HUES6 (cell line): ENCODE data around the gene TASOR2.

Source experiments
- H3K27ac ChIP-seq: 2 replicates; pipeline ENCODE4 v1.7.0; 2013; ENCODE audit warnings: low read depth, mild to moderate bottlenecking, low read length, inconsistent platforms
- H3K27me3 ChIP-seq: 2 replicates; pipeline ENCODE4 v1.6.1; 2013; ENCODE audit warnings: low read length; ENCODE audit not compliant: control insufficient read depth, insufficient read depth
- H3K36me3 ChIP-seq: 2 replicates; pipeline ENCODE4 v1.6.1; 2013; ENCODE audit warnings: low read length; ENCODE audit not compliant: control insufficient read depth, insufficient read depth
- H3K4me1 ChIP-seq: 2 replicates; pipeline ENCODE4 v1.6.1; 2013; ENCODE audit warnings: low read length; ENCODE audit not compliant: control insufficient read depth, insufficient read depth
- H3K4me3 ChIP-seq: 2 replicates; pipeline ENCODE4 v1.5.1; 2013; ENCODE audit warnings: low read depth, low read length
- H3K9ac ChIP-seq: one replicate; pipeline ENCODE4 v1.6.1; 2013; ENCODE audit warnings: mild to moderate bottlenecking, low read length
- H3K9me3 ChIP-seq: 2 replicates; pipeline ENCODE4 v1.6.1; 2013; ENCODE audit warnings: low read depth, low read length; ENCODE audit not compliant: control insufficient read depth, insufficient read depth

TASOR2 gene

GRCh38 chr10:5684318-5684970, at the start of gene TASOR2:
TSS of gene TASOR2 (plus strand) at chr10:5684838. CDS start at chr10:5720643, 35,805 bp downstream.
- H3K36me3 ChIP-seq = 0 out of 2 replicates have a peak, but pooled peaks cover 2% of the 10 kb centered on the region
- H3K9ac ChIP-seq = peak within 1 kb of the TSS; percentile 83
- H3K4me1 ChIP-seq = peaks cover 5% of the 10 kb centered on the region
- H3K27me3 ChIP-seq = peaks cover 17% of the 10 kb centered on the region
- H3K4me3 ChIP-seq = peak within 1 kb of the TSS; percentile 78
- H3K27ac ChIP-seq = peak within 1 kb of the TSS; percentile 21; the same call in 1 of the 2 replicates
- H3K9me3 ChIP-seq = peaks cover 6% of the 10 kb centered on the region; the same call in 1 of the 2 replicates

GRCh38 chr10:5634918-5635317, 49.7 kb upstream of the TASOR2 start:
- Histone ChIP-seq H3K9ac (no peak overlapping the region), H3K27ac (no peak overlapping the region), H3K4me3 (no peak overlapping the region), H3K36me3 (peaks cover 12% of the 10 kb centered on the region), H3K9me3 (no peaks in the 10 kb centered on the region), H3K4me1 (no peaks in the 10 kb centered on the region), H3K27me3 (no peaks in the 10 kb centered on the region)

GRCh38 chr10:5638494-5638893, 46.1 kb upstream of the TASOR2 start:
- Histone ChIP-seq H3K36me3 (peaks cover 38% of the 10 kb centered on the region), H3K4me1 (no peaks in the 10 kb centered on the region), H3K27me3 (no peaks in the 10 kb centered on the region), H3K9me3 (no peaks in the 10 kb centered on the region), H3K9ac (no peak overlapping the region), H3K4me3 (no peak overlapping the region), H3K27ac (no peak overlapping the region)

- no peak overlapping the region for H3K9ac ChIP-seq
- peaks cover 41% of the 10 kb centered on the region for H3K36me3 ChIP-seq
- no peak overlapping the region for H3K4me3 ChIP-seq
- H3K27ac ChIP-seq = no peak overlapping the region
- no peaks in the 10 kb centered on the region for H3K27me3 ChIP-seq
- H3K4me1 ChIP-seq = no peaks in the 10 kb centered on the region
- H3K9me3 ChIP-seq = no peaks in the 10 kb centered on the region
Observed at GRCh38 chr10:5639066-5639465, 45.6 kb upstream of the TASOR2 start.

- H3K9ac ChIP-seq = no peak overlapping the region
- peaks cover 44% of the 10 kb centered on the region for H3K36me3 ChIP-seq
- H3K9me3 ChIP-seq = no peaks in the 10 kb centered on the region
- H3K4me3 ChIP-seq = no peak overlapping the region
- no peak overlapping the region for H3K27ac ChIP-seq
- H3K4me1 ChIP-seq = no peaks in the 10 kb centered on the region
- no peaks in the 10 kb centered on the region for H3K27me3 ChIP-seq
Observed at GRCh38 chr10:5640036-5640435, 44.6 kb upstream of the TASOR2 start.

GRCh38 chr10:5640501-5640900, 44.1 kb upstream of the TASOR2 start:
- Histone ChIP-seq H3K27ac (no peak overlapping the region), H3K9me3 (no peaks in the 10 kb centered on the region), H3K9ac (no peak overlapping the region), H3K4me1 (no peaks in the 10 kb centered on the region), H3K27me3 (no peaks in the 10 kb centered on the region), H3K36me3 (peaks cover 44% of the 10 kb centered on the region), H3K4me3 (no peak overlapping the region)

- Histone ChIP-seq H3K27me3 (no peaks in the 10 kb centered on the region), H3K9ac (no peak overlapping the region), H3K9me3 (no peaks in the 10 kb centered on the region), H3K27ac (no peak overlapping the region), H3K4me1 (no peaks in the 10 kb centered on the region), H3K36me3 (peaks cover 46% of the 10 kb centered on the region), H3K4me3 (no peak overlapping the region)
Observed at GRCh38 chr10:5641501-5641900, 43.1 kb upstream of the TASOR2 start.

GRCh38 chr10:5643346-5644067, 41.1 kb upstream of the TASOR2 start:
- Histone ChIP-seq H3K4me1 (no peaks in the 10 kb centered on the region), H3K9ac (no peak overlapping the region), H3K27me3 (no peaks in the 10 kb centered on the region), H3K9me3 (no peaks in the 10 kb centered on the region), H3K36me3 (peaks cover 60% of the 10 kb centered on the region), H3K4me3 (no peak overlapping the region), H3K27ac (no peak overlapping the region)

- Histone ChIP-seq H3K4me3 (no peak overlapping the region), H3K4me1 (no peaks in the 10 kb centered on the region), H3K36me3 (peaks cover 58% of the 10 kb centered on the region), H3K9ac (no peak overlapping the region), H3K27ac (no peak overlapping the region), H3K9me3 (no peaks in the 10 kb centered on the region), H3K27me3 (no peaks in the 10 kb centered on the region)
Observed at GRCh38 chr10:5644930-5645329, 39.7 kb upstream of the TASOR2 start.

GRCh38 chr10:5645375-5645774, 39.3 kb upstream of the TASOR2 start:
- Histone ChIP-seq H3K4me3 (no peak overlapping the region), H3K27ac (no peak overlapping the region), H3K9me3 (no peaks in the 10 kb centered on the region), H3K9ac (no peak overlapping the region), H3K36me3 (peaks cover 58% of the 10 kb centered on the region), H3K27me3 (no peaks in the 10 kb centered on the region), H3K4me1 (no peaks in the 10 kb centered on the region)

- Histone ChIP-seq H3K27ac (no peak overlapping the region), H3K36me3 (peaks cover 54% of the 10 kb centered on the region), H3K27me3 (no peaks in the 10 kb centered on the region), H3K9me3 (no peaks in the 10 kb centered on the region), H3K9ac (no peak overlapping the region), H3K4me1 (no peaks in the 10 kb centered on the region), H3K4me3 (no peak overlapping the region)
Observed at GRCh38 chr10:5645944-5646617, 38.6 kb upstream of the TASOR2 start.
